Left renal pelvis (tissue), 4 donors: ENCODE measurements around the gene ZNF853. TPM values are rescaled to one million over a fixed set of nuclear protein-coding genes. Genes with fewer than 3 reads are reported as not detected.
"Not testable (repeated sequence)": the region's sequence is repeated elsewhere in the genome, so short reads cannot be mapped to it uniquely, and the experiment has no call there.

Source experiments
- DNase-seq, 4 donors: peaks; one replicate each; pipeline ENCODE4 v3.0.0-alpha.2; 2013; ENCODE audit warnings: low read depth in 4 of 4, low spot score in 3 of 4
- polyA plus RNA-seq, 4 donors: library from polyadenylated mRNA; unstranded; fragments of 120-200 nt; gene quantifications; one replicate each; pipeline ENCODE4 v1.2.1, GENCODE V29; 2013; ENCODE audit not compliant: insufficient read length in 4 of 4

ZNF853 gene
- polyA plus RNA-seq, 4 donors = 14.8 to 17.8 (median 15.6) TPM

DNA sequence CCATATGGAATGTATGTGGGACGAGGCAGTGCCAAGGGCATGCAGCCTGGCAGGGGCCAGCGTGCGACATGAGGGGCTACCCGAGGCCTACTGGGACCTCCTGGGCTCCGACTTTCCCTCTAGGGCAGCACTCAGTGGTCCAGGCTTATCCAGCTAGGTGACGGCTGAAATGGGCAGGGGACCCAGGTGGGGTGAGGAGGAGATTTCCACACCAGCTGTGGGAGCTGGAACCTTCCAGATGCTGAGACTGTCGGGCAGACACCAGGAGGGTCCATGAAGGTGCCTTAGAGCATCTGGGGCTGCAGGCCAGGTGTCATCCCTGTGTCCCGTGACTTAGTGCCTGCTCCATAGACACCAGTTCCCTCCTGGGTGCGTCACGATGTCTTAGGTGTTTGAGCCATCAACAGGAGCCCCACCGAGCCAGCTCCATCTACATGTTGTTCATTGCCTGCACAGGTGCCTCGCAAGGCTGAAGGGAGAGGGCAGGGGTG lies 35.2 kb downstream of the ZNF853 start:
- no peak for DNase-seq

GRCh38 chr7:6651851-6652445 lies 36.5 kb downstream of the ZNF853 start:
- no peak for DNase-seq

DNA sequence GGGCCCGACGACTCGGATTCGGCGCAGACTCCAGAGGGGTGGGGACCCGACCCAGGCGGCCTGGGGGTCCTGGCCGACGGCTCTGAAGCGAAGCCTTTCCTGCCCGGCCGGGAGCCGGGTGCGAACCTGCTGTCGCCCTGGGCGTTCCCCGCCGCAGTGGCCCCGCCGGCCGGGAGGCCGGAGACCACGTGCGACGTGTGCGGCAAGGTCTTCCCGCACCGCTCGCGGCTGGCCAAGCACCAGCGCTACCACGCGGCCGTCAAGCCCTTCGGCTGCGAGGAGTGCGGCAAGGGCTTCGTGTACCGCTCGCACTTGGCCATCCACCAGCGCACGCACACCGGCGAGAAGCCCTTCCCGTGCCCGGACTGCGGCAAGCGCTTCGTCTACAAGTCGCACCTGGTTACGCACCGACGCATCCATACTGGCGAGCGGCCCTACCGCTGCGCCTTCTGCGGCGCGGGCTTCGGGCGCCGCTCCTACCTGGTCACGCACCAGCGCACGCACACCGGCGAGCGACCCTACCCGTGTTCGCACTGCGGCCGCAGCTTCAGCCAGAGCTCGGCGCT lies 37.1 kb downstream of the ZNF853 start:
- DNase-seq = no peak

DNA sequence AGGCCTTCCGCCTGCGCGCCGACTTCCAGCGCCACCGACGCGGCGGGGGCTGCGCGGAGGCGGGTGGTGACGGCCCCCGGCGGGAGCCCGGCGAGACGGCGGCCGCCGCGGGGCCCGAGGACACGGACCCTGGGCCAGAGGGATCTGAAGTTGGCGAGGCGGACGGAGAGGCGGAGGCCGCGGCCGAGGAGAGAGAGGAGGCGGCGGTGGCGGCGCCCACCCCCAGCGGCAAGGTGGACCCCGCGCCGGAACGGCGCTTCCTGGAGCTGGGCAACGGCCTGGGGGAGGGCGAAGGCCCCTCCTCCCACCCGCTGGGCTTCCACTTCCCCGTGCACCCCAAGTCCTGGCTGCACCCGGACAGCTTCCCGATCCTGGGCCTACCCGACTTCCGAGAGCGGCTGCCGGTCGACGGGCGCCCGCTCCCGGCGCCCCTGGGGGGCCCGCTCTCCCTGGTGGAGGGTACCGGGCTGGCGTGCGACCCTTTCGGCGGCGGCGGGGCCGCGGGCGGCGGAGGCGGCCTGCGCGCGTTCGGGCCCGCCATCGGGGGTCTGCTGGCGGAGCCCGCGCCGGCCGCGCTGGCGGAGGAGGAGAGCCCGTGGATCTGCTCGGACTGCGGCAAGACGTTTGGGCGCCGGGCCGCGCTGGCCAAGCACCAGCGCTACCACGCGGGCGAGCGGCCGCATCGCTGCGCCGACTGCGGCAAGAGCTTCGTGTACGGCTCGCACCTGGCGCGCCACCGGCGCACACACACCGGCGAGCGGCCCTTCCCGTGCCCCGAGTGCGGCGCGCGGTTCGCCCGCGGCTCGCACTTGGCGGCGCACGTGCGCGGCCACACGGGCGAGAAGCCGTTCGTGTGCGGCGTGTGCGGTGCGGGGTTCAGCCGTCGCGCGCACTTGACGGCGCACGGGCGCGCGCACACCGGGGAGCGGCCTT lies 37.9 kb downstream of the ZNF853 start:
- no peak for DNase-seq

GRCh38 chr7:6654113-6654841 lies 38.9 kb downstream of the ZNF853 start:
- DNase-seq = no peak

- no peak for DNase-seq
Measured at GRCh38 chr7:6654842-6655610, 39.6 kb downstream of the ZNF853 start.

DNA sequence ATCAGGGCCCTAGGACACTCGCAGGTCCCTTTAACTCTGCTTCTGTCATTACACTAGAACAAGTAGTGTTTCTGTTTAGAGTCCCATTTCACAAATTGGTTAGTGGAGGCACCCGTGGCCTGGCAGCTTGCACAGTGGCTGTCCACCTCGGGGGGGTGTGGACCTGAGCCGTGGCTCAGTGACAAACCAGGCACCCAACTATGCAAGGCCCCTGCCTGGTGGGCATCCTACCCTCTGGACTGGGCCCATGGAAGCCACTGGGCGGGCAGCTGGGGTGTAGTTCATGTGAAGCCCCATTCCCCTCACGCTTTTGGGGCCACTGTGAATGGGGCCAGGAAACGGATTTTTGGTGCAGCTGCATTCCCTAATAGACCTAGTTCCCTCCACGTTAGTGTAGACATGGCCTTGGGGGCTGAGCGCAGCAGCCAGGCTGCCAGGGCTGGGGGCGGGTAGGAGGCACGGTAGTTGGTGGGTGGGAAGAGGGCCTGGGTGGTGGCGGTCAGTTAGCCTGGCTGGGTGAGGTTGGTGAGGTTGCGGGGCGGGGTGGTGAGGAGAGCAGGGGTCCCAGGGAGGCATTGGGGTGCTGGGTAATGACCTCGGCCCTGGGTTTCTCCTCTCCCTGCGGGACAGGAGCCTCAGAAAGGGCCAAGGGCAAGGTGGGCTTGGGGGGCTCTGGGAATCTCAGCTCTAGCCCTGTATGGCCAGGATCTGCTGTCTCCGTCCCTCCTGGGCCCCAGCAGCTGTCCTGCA lies 40.4 kb downstream of the ZNF853 start:
- DNase-seq = no peak

GRCh38 chr7:6656413-6656812 lies 41.0 kb downstream of the ZNF853 start:
- DNase-seq = no peak

DNA sequence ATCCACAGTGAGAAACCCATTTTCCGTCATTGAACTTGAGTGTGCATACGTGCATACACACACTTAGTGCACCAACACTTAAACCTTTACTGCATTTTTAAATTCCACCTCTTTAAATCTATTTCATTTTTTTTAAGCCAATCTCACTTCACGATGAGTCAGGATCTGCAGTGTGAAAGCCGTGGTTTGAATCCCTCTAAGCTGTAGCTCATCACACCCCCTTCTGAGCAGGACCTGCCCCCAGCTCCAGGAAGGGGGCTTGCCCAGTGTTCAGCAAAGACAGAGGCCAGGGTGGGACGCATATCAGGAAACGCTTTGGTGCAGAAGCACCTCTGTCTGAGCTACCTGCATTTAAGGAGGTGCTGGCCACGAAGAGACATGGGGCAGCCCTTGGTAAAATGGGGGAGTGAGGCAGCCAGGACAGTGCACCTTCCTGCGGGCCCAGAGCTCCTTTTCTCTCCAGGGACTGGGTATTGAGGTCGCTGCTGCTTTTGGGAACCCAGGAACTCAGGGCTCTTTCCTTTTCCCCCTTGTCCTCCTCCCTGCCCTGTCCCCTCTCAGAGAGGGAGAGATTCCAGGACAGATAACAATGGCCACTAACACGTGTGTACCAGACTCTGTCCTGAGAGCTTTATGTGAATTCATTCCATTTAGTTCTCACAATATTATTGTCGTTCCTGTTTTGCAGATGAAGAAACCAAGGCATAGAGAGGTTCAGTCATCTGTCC lies 43.4 kb downstream of the ZNF853 start:
- no peak for DNase-seq

DNA sequence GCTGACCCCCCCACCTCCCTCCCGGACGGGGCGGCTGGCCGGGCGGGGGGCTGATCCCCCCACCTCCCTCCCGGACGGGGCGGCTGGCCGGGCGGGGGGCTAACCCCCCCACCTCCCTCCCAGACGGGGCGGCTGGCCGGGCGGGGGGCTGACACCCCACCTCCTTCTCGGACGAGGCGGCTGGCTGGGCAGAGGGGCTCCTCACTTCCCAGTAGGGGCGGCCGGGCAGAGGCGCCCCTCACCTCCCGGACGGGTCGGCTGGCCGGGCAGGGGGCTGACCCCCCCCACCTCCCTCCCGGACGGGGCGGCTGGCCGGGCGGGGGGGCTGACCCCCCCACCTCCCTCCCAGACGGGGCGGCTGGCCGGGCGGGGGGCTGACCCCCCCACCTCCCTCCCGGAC lies 55.4 kb downstream of the ZNF853 start:
- DNase-seq = not testable (repeated sequence)

Other genes with a start within 250 kb of the ZNF853 start
- 100 to 1,000 TPM; 289 to 321 (median 301) TPM for gene RAC1, start 241.1 kb upstream of the ZNF853 start, polyA plus RNA-seq
- gene DAGLB, start 167.7 kb upstream of the ZNF853 start, polyA plus RNA-seq = 10 to 100 TPM; 10.6 to 21.0 (median 14.5) TPM
- 100 to 1,000 TPM; 195 to 323 (median 219) TPM for gene KDELR2, start 131.5 kb upstream of the ZNF853 start, polyA plus RNA-seq
- 1 to 10 TPM in 1 of 4 donors, under 1 TPM in 3; 0.16 to 1.2 (median 0.67) TPM for gene GRID2IP, start 64.1 kb upstream of the ZNF853 start, polyA plus RNA-seq
- 10 to 100 TPM; 58.3 to 94.5 (median 78.9) TPM for gene ZDHHC4, start 38.2 kb upstream of the ZNF853 start, polyA plus RNA-seq
- 10 to 100 TPM; 28.1 to 51.4 (median 35.5) TPM for gene INTS15, start 25.6 kb upstream of the ZNF853 start, polyA plus RNA-seq
- gene ZNF316, start 21.7 kb downstream of the ZNF853 start, polyA plus RNA-seq = 10 to 100 TPM; 30.6 to 65.8 (median 41.4) TPM
- gene ZNF12, start 91.3 kb downstream of the ZNF853 start, polyA plus RNA-seq = 10 to 100 TPM; 37.3 to 50.4 (median 39.5) TPM
- gene RSPH10B2, start 138.5 kb downstream of the ZNF853 start, polyA plus RNA-seq = 1 to 10 TPM in 2 of 4 donors, under 1 TPM in 2; 0.10 to 2.0 (median 1.0) TPM
- gene CCZ1B, start 210.7 kb downstream of the ZNF853 start, polyA plus RNA-seq = 10 to 100 TPM; 60.9 to 98.7 (median 64.3) TPM